ENCODE results near the gene CD164L2. TPM values are rescaled to one million over a fixed set of nuclear protein-coding genes. Genes with fewer than 3 reads are reported as not detected.

Gene CD164L2
- total and polyA plus RNA-seq, 7 donors = not detected

GRCh38 chr1:27428316-27429028, 45.3 kb upstream of the CD164L2 start:
- H3K4me3 ChIP-seq = peak overlapping the region; percentile 35
- intact Hi-C loops (cut with DNase I) = loop anchor here in 1 of 2 donors (5.0 kb wide), 1 partner anchor 54 kb away; no protein-coding TSS in a partner anchor

GRCh38 chr1:27427816-27428315, 44.7 kb upstream of the CD164L2 start:
- DNase-seq (no peak), ATAC-seq (no peak)
- peaks cover 72% of the 10 kb centered on the region for H3K4me1 ChIP-seq
- H3K4me3 ChIP-seq = no peak overlapping the region
- TF ChIP-seq CTCF (IDR thresholded peaks at IDR 0.05) = no peak
- 38 to 55% (median 46%) methylated on average over 2 of the region's 2 CpGs for WGBS, 3 donors
- intact Hi-C loops (cut with DNase I) = loop anchor here in 1 of 2 donors (5.0 kb wide), 1 partner anchor 54 kb away; no protein-coding TSS in a partner anchor
- no peaks in the 10 kb centered on the region for H3K9me3 ChIP-seq
- peak overlapping the region; percentile 79 for H3K27ac ChIP-seq
- peaks cover 0 to 22% of the 10 kb centered on the region in 2 donors for H3K36me3 ChIP-seq (ENCODE audit: insufficient read depth in 1 of 2, low read depth in 1 of 2)
- no peaks in the 10 kb centered on the region for H3K27me3 ChIP-seq (ENCODE audit: insufficient read depth in 3 of 3, low read length in 2 of 3)

More at GRCh38 chr1:27428316-27429028, 45.3 kb upstream of the CD164L2 start:
- peaks cover 71% of the 10 kb centered on the region for H3K4me1 ChIP-seq
- no peaks in the 10 kb centered on the region for H3K9me3 ChIP-seq
- ATAC-seq = peak; percentile 89 to 95 (median 93)
- peaks cover 0 to 22% of the 10 kb centered on the region in 2 donors for H3K36me3 ChIP-seq (ENCODE audit: insufficient read depth in 1 of 2, low read depth in 1 of 2)
- no peak for TF ChIP-seq CTCF (IDR thresholded peaks at IDR 0.05)
- no peaks in the 10 kb centered on the region for H3K27me3 ChIP-seq (ENCODE audit: insufficient read depth in 3 of 3, low read length in 2 of 3)
- H3K27ac ChIP-seq = peak overlapping the region; percentile 79
- 5 to 12% (median 9%) methylated on average over 17 of the region's 17 CpGs for WGBS, 3 donors
- peak; percentile 33 to 74 for DNase-seq

GRCh38 chr1:27427329-27427728, 44.2 kb upstream of the CD164L2 start:
- TF ChIP-seq CTCF (IDR thresholded peaks at IDR 0.05) = no peak
- Histone ChIP-seq H3K4me3 (no peak overlapping the region), H3K4me1 (peaks cover 76% of the 10 kb centered on the region), H3K36me3 (ENCODE audit: insufficient read depth in 1 of 2, low read depth in 1 of 2) (peaks cover 0 to 22% of the 10 kb centered on the region in 2 donors), H3K9me3 (no peaks in the 10 kb centered on the region), H3K27ac (peak overlapping the region; percentile 79), H3K27me3 (ENCODE audit: insufficient read depth in 3 of 3, low read length in 2 of 3) (no peaks in the 10 kb centered on the region)
- no peak for DNase-seq
- intact Hi-C loops (cut with DNase I) = loop anchor here in 1 of 2 donors (5.0 kb wide), 1 partner anchor 55 kb away; no protein-coding TSS in a partner anchor
- ATAC-seq = no peak
- 47 to 63% (median 57%) methylated on average over 2 of the region's 2 CpGs for WGBS, 3 donors

GRCh38 chr1:27423709-27424108, 40.6 kb upstream of the CD164L2 start:
- peaks cover 0 to 25% of the 10 kb centered on the region in 2 donors for H3K36me3 ChIP-seq (ENCODE audit: insufficient read depth in 1 of 2, low read depth in 1 of 2)
- 68 to 83% (median 68%) methylated on average over 4 of the region's 4 CpGs for WGBS, 3 donors
- ATAC-seq (no peak), DNase-seq (no peak)
- intact Hi-C loops (cut with DNase I) = no loop called here
- no peaks in the 10 kb centered on the region for H3K9me3 ChIP-seq
- peaks cover 64% of the 10 kb centered on the region for H3K4me1 ChIP-seq
- TF ChIP-seq CTCF (IDR thresholded peaks at IDR 0.05) = no peak
- H3K4me3 ChIP-seq = no peak overlapping the region
- peak overlapping the region; percentile 12 for H3K27ac ChIP-seq
- H3K27me3 ChIP-seq (ENCODE audit: insufficient read depth in 3 of 3, low read length in 2 of 3) = no peaks in the 10 kb centered on the region

Measured in psoas muscle (tissue), 8 donors.